HepG2 (cell line): ENCODE measurements around the gene DDX49. TPM values are rescaled to one million over a fixed set of nuclear protein-coding genes. Genes with fewer than 3 reads are reported as not detected.
A peak's percentile ranks its signal among the peaks of the same experiment; 100 is the strongest.

Experiments
- CENPBD1 ChIP-seq: sonication (generic); formaldehyde crosslinking; IDR thresholded peaks from 2 replicates; pipeline ENCODE4 v1.8.0; 2022; ENCODE audit warnings: missing genetic modification reagents, low read depth, mild to moderate bottlenecking, borderline replicate concordance
- ERF ChIP-seq: IDR thresholded peaks from 2 replicates; pipeline ENCODE4 v1.6.1; 2018; ENCODE audit warnings: missing biosample characterization, missing genetic modification reagents
- MED1 ChIP-seq: sonication (generic); formaldehyde crosslinking; IDR thresholded peaks from 2 replicates; pipeline ENCODE4 v1.4.0; 2020; ENCODE audit warnings: missing genetic modification reagents
- POLR2A ChIP-seq, 2 experiments: IDR thresholded peaks; 2 replicates each; pipeline ENCODE4 v1.6.1; 2011; ENCODE audit warnings: low read depth in 2 of 2, low read length in 2 of 2, mild to moderate bottlenecking in 1 of 2, moderate library complexity in 1 of 2; ENCODE audit not compliant: insufficient read depth in 1 of 2
- PPARG ChIP-seq: conservative IDR thresholded peaks from 2 replicates; pipeline ENCODE4 v1.6.1; 2016; ENCODE audit warnings: missing biosample characterization, missing genetic modification reagents
- TAF1 ChIP-seq: sonication (generic); formaldehyde crosslinking; IDR thresholded peaks from 2 replicates; pipeline ENCODE4 v1.4.0; 2020; ENCODE audit warnings: missing genetic modification reagents
- TOE1 ChIP-seq: sonication (generic); formaldehyde crosslinking; IDR thresholded peaks from 2 replicates; pipeline ENCODE4 v1.4.0; 2020; ENCODE audit warnings: mild to moderate bottlenecking, missing genetic modification reagents
- TRIM24 ChIP-seq: sonication (generic); formaldehyde crosslinking; IDR thresholded peaks from 2 replicates; pipeline ENCODE4 v1.8.0; 2022; ENCODE audit warnings: mild to moderate bottlenecking, missing genetic modification reagents
- WIZ ChIP-seq: sonication (generic); formaldehyde crosslinking; IDR thresholded peaks from 2 replicates; pipeline ENCODE4 v1.5.1; 2020; ENCODE audit warnings: mild to moderate bottlenecking, missing genetic modification reagents
- ZBTB38 ChIP-seq: sonication (generic); formaldehyde crosslinking; IDR thresholded peaks from 2 replicates; pipeline ENCODE4 v1.5.1; 2020; ENCODE audit warnings: mild to moderate bottlenecking, missing genetic modification reagents
- ZNF121 ChIP-seq: sonication (generic); formaldehyde crosslinking; IDR thresholded peaks from 2 replicates; pipeline ENCODE4 v1.5.0; 2020; ENCODE audit warnings: mild to moderate bottlenecking, missing genetic modification reagents
- ZNF329 ChIP-seq: sonication (generic); formaldehyde crosslinking; IDR thresholded peaks from 2 replicates; pipeline ENCODE4 v1.9.0; 2021; ENCODE audit warnings: low read depth, mild to moderate bottlenecking, missing genetic modification reagents
- ZNF382 ChIP-seq: sonication (generic); formaldehyde crosslinking; IDR thresholded peaks from 2 replicates; pipeline ENCODE4 v1.5.0; 2020; ENCODE audit warnings: missing genetic modification reagents, mild to moderate bottlenecking, borderline replicate concordance
- ZNF501 ChIP-seq: sonication (generic); formaldehyde crosslinking; IDR thresholded peaks from 2 replicates; pipeline ENCODE4 v1.5.1; 2020; ENCODE audit warnings: mild to moderate bottlenecking, moderate library complexity, missing genetic modification reagents
- ZNF678 ChIP-seq: sonication (generic); formaldehyde crosslinking; IDR thresholded peaks from 2 replicates; pipeline ENCODE4 v1.4.0; 2020; ENCODE audit warnings: mild to moderate bottlenecking, missing genetic modification reagents
- polyA plus RNA-seq, 8 experiments: library from polyadenylated mRNA; depleted of rRNA in 3 of 8; stranded (reverse) in 7 of 8; unstranded in 1 of 8; fragments of >200 nt; fragmentation: Illumina TruSeq in 4 of 8; extraction: Trizol in 4 of 8; gene quantifications; 2 replicates each; pipeline versions ENCODE4 v1.2.1 to v1.2.3, GENCODE V29; 2011 to 2016; ENCODE audit warnings: low read depth in 4 of 8, missing spikeins in 1 of 8, mixed read lengths in 1 of 8; ENCODE audit not compliant: insufficient read depth in 1 of 8
- total RNA-seq, 5 experiments: library from RNA; depleted of rRNA; stranded (reverse); fragments of >200 nt; fragmentation: Illumina TruSeq; extraction: Trizol; gene quantifications; 2 replicates each; pipeline ENCODE4 v1.2.3, GENCODE V29; 2016; ENCODE audit warnings: low read depth in 1 of 5
- TF ChIP-seq, protein P1 (sequence below): sonication (generic); formaldehyde crosslinking; IDR thresholded peaks from 2 replicates; pipeline ENCODE4 v1.4.0; 2020; ENCODE audit warnings: missing genetic modification reagents, borderline replicate concordance
- TF ChIP-seq, protein P2 (sequence below): sonication (generic); formaldehyde crosslinking; IDR thresholded peaks from 2 replicates; pipeline ENCODE4 v1.4.0; 2020; ENCODE audit warnings: missing genetic modification reagents
- TF ChIP-seq, protein P3 (sequence below): sonication (generic); formaldehyde crosslinking; IDR thresholded peaks from 2 replicates; pipeline ENCODE4 v1.5.0; 2020; ENCODE audit warnings: missing genetic modification reagents, mild to moderate bottlenecking, borderline replicate concordance
- TF ChIP-seq, protein P4 (sequence below): IDR thresholded peaks from 2 replicates; pipeline ENCODE4 v1.6.1; 2016; ENCODE audit warnings: low read depth, borderline replicate concordance
- TF ChIP-seq, protein P5 (sequence below): sonication (generic); formaldehyde crosslinking; IDR thresholded peaks from 2 replicates; pipeline ENCODE4 v1.5.0; 2020; ENCODE audit warnings: mild to moderate bottlenecking, missing genetic modification reagents

DDX49 gene
- total and polyA plus RNA-seq, 2 of the 13 experiments (the other 11 are each of a cell fraction or from before 2014, with no cell fraction given), result 27.0 to 46.2 TPM

- TF ChIP-seq, protein P1, sequence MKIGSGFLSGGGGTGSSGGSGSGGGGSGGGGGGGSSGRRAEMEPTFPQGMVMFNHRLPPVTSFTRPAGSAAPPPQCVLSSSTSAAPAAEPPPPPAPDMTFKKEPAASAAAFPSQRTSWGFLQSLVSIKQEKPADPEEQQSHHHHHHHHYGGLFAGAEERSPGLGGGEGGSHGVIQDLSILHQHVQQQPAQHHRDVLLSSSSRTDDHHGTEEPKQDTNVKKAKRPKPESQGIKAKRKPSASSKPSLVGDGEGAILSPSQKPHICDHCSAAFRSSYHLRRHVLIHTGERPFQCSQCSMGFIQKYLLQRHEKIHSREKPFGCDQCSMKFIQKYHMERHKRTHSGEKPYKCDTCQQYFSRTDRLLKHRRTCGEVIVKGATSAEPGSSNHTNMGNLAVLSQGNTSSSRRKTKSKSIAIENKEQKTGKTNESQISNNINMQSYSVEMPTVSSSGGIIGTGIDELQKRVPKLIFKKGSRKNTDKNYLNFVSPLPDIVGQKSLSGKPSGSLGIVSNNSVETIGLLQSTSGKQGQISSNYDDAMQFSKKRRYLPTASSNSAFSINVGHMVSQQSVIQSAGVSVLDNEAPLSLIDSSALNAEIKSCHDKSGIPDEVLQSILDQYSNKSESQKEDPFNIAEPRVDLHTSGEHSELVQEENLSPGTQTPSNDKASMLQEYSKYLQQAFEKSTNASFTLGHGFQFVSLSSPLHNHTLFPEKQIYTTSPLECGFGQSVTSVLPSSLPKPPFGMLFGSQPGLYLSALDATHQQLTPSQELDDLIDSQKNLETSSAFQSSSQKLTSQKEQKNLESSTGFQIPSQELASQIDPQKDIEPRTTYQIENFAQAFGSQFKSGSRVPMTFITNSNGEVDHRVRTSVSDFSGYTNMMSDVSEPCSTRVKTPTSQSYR (CRISPR knock-in tag), result no peak
- TF ChIP-seq ZNF501 (CRISPR knock-in tag) (peak; percentile 73), TOE1 (CRISPR knock-in tag) (no peak), ZNF678 (CRISPR knock-in tag) (0 out of 2 replicates have a peak, but pooled peaks have one; percentile 33), ZNF382 (CRISPR knock-in tag) (no peak), WIZ (0 out of 2 replicates have a peak, but pooled peaks have one; percentile 23), ZNF329 (CRISPR knock-in tag) (peak; percentile 71; the same call in 1 of the 2 replicates), ZBTB38 (CRISPR knock-in tag) (peak; percentile 15; the same call in 1 of the 2 replicates), CENPBD1 (CRISPR knock-in tag) (no peak; the same call in 1 of the 2 replicates), TAF1 (peak; percentile 34; the same call in 1 of the 2 replicates), MED1 (CRISPR knock-in tag) (peak; percentile 31; the same call in 1 of the 2 replicates), POLR2A (IDR thresholded peaks at IDR 0.05; ENCODE audit: insufficient read depth in 1 of 2, low read depth in 2 of 2, low read length in 2 of 2) (peak; percentile 31 to 34; a peak in 2 of 4 replicates), ERF (peak; percentile 36; the same call in 1 of the 2 replicates), TRIM24 (CRISPR knock-in tag) (peak; percentile 46; the same call in 1 of the 2 replicates), PPARG (0 out of 2 replicates have a peak, but pooled peaks have one; percentile 10), ZNF121 (CRISPR knock-in tag) (peak; percentile 70; the same call in 1 of the 2 replicates)
- TF ChIP-seq, protein P2, sequence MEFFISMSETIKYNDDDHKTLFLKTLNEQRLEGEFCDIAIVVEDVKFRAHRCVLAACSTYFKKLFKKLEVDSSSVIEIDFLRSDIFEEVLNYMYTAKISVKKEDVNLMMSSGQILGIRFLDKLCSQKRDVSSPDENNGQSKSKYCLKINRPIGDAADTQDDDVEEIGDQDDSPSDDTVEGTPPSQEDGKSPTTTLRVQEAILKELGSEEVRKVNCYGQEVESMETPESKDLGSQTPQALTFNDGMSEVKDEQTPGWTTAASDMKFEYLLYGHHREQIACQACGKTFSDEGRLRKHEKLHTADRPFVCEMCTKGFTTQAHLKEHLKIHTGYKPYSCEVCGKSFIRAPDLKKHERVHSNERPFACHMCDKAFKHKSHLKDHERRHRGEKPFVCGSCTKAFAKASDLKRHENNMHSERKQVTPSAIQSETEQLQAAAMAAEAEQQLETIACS, result peak; percentile 17; the same call in 1 of the 2 replicates
- TF ChIP-seq, protein P3, sequence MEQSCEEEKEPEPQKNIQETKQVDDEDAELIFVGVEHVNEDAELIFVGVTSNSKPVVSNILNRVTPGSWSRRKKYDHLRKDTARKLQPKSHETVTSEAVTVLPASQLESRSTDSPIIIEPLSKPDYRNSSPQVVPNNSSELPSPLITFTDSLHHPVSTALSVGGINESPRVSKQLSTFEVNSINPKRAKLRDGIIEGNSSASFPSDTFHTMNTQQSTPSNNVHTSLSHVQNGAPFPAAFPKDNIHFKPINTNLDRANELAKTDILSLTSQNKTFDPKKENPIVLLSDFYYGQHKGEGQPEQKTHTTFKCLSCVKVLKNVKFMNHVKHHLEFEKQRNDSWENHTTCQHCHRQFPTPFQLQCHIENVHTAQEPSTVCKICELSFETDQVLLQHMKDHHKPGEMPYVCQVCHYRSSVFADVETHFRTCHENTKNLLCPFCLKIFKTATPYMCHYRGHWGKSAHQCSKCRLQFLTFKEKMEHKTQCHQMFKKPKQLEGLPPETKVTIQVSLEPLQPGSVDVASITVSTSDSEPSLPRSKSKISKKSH (CRISPR knock-in tag), result 0 out of 2 replicates have a peak, but pooled peaks have one; percentile 0
- TF ChIP-seq, protein P4, sequence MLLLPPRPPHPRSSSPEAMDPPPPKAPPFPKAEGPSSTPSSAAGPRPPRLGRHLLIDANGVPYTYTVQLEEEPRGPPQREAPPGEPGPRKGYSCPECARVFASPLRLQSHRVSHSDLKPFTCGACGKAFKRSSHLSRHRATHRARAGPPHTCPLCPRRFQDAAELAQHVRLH (CRISPR knock-in tag), result peak; percentile 35; the same call in 1 of the 2 replicates
- TF ChIP-seq, protein P5, sequence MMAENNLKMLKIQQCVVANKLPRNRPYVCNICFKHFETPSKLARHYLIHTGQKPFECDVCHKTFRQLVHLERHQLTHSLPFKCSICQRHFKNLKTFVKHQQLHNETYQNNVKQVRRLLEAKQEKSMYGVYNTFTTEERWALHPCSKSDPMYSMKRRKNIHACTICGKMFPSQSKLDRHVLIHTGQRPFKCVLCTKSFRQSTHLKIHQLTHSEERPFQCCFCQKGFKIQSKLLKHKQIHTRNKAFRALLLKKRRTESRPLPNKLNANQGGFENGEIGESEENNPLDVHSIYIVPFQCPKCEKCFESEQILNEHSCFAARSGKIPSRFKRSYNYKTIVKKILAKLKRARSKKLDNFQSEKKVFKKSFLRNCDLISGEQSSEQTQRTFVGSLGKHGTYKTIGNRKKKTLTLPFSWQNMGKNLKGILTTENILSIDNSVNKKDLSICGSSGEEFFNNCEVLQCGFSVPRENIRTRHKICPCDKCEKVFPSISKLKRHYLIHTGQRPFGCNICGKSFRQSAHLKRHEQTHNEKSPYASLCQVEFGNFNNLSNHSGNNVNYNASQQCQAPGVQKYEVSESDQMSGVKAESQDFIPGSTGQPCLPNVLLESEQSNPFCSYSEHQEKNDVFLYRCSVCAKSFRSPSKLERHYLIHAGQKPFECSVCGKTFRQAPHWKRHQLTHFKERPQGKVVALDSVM, result no peak
These were observed 24.3 kb upstream of the DDX49 start (continued) for GRCh38 chr19:18895038-18895823.
